CD1c-positive myeloid dendritic cell (primary cell): ENCODE results near the gene CDRT15L2.
"Not testable (repeated sequence)": the region's sequence is repeated elsewhere in the genome, so short reads cannot be mapped to it uniquely, and the experiment has no call there.

Source experiments
- DNase-seq: peaks from one replicate; pipeline ENCODE4 v3.0.0-alpha.2; 2016; ENCODE audit errors: extremely low spot score

The CDRT15L2 gene

GRCh38 chr17:20573216-20573615 lies 6.3 kb upstream of the CDRT15L2 start:
- DNase-seq, result not testable (repeated sequence)

DNA sequence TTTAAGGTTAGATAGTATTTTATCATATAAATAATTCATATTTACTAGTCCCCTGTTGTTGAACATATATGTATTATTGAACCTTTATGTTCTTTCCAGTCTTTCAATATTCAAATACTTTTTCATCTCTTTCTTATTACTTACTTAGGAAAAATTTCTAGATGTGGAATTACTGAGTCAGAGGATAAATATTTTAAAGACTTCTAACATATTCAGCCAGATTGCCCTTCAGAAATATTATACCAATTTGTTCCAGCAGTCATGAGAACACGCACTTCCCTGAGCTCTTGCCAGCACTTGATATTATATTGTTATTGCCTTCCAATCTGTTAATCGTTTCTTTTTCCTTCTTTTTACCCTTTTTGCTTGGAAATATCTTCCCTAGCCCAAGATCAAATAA lies 4.5 kb upstream of the CDRT15L2 start:
- not testable (repeated sequence) for DNase-seq

DNA sequence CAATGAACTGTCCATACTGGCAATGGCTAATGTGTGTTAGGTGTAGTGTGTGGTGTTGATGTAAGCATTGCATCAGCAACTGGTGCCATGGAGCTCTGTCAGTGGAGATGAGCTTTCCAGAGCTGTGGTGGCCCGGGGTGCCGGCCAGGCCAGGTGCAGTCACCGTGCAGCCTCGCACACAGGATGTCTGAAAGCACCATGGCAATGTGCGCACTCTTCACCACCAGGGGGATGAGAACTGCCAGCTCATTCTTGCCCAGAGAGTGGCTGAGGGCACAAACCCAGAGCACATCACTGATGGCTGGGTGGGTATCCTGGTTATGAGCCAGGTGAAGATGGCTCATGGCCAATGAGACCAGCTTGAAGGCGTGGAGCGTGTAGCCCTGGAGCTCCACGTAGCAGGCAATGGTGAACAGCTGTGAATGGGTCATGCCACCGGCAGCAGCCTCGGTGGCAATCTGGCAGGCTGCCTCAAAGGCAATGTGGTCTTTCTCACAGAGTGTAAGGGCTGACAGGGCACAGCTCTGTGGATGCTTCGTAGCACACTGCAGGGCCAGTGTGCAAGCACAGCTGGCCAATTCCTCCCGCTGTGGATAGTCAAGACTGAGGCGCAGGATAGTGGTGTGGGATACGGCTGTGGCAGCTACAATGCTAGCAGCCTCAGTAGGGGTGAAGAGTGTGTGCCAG lies 4.5 kb downstream of the CDRT15L2 start:
- not testable (repeated sequence) for DNase-seq

DNA sequence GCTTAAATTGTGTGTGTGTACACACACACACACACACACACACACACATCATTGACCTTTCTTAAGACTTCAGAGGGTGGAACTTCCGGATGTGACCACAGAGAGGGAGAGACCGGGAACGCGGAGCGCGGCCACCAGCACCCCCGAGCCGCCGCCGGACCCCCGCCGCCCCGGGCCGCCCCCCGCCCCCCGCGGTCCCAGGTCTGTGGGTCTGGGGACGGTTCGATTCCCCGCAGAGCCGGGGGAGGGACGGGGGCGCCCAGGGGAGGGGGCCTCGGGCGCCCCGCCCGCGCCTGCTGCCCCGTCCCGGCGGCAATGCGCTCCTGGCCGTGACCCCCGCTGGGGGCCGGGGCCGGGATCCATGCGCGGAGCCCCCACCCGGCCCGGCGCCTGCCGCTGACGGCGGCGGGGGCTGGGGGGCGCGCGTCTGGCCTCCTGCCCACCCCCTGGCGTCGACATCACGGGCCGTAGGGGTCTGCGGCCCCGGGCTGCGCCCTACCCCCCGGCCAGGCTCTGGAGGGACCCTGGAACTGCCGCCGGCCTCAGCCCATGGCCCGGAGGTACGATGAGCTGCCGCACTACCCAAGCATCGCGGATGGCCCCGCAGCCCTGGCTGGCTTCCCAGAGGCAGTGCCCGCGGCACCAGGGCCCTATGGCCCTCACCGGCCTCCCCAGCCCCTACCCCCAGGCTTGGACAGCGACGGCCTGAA lies 9.4 kb downstream of the CDRT15L2 start:
- not testable (repeated sequence) for DNase-seq

- not testable (repeated sequence) for DNase-seq
These were observed 9.9 kb downstream of the CDRT15L2 start for GRCh38 chr17:20589454-20589810.

DNA sequence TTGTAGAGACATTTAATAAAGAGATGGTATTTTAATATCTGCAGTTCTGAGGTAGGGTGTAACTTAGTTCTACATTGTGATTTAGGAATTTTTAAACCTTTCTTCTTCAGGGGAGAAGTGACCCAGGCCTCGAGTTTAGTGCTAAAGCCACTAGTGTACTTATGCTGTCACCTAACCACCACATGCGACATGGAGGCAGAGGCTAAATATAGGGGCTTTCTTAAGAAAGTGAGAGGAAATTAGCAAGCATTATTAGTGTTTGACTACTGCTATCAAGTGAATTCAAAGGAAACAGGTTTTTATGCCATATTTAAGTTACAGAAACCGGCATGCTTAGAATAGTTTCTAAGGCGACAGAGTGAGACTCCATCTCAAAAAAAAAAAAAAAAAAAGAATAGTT lies 11.5 kb downstream of the CDRT15L2 start:
- DNase-seq, result not testable (repeated sequence)

GRCh38 chr17:20605568-20605967 lies 26.0 kb downstream of the CDRT15L2 start:
- not testable (repeated sequence) for DNase-seq

DNA sequence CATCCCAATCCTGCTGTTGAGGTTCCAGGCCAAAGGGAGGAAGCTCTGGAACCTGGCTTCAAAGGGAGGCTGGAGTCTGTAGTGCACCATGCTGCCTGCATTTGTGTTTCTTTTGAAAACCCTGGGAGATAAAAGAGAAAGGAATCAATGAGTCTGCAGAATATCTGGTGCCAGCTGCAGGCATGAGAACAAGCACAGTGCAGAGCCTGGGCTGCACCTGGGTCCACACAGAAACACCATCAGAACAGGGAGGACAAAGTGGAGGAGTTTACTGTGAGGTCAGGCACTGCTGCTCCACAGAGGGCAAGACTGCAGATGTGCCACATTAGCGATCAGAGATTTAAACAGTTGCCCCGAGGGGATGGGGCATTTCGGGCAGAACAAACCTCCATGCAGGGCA lies 30.0 kb downstream of the CDRT15L2 start:
- not testable (repeated sequence) for DNase-seq

DNA sequence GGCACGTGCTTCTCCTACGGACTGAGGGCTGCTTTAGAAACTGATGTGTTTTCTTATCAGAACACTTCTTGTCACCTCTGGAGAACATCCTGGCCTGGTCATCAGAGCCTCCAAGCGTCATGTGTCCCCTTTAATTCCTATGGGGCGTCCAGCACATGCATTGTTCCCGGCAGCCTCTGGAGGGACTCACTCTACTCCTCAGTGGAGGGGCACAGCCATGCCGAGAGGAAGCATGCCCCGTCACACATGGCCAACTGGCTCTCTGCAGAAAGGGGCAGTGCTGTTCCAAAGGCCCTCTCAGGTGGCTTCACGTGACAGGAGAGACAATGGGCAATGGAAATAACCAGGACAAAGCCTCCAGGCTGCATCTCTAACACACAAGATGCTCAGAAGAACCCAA lies 31.8 kb downstream of the CDRT15L2 start:
- DNase-seq, result no peak

DNA sequence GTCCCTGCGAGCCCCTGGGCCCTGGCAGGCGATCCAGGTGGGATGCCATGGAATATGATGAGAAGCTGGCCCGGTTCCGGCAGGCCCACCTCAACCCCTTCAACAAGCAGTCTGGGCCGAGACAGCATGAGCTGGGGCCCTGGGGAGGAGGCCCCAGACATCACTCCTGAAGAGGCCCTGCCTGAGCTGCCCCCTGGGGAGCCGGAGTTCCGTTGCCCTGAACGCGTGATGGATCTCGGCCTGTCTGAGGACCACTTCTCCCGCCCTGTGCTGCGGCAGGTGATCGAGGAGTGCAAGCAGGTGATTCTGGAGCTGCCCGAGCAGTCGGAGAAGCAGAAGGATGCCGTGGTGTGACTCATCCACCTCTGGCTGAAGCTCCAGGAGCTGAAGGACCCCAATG lies 33.1 kb downstream of the CDRT15L2 start:
- DNase-seq, result no peak

GRCh38 chr17:20613248-20613647 lies 33.7 kb downstream of the CDRT15L2 start:
- DNase-seq, result no peak

DNA sequence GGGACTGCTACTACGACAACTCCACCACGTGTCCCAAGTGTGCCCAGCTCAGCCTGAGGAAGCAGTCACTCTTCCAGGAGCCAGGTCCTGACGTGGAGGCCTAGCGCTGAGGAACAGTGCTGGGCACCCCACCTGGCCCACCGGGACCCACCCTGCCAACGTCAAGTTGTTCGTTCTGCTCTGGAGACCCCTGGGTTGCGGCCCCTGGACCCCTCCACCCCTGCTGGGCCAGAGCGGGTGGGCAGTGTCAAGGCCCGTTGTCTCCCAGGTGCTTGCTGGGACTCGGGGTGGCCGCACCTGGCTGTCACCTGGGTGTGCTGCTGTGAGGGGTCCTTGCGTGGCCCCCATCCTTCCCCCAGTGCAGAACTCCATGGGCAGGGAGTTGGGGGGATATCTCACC lies 34.4 kb downstream of the CDRT15L2 start:
- DNase-seq, result no peak

- not testable (repeated sequence) for DNase-seq
These were observed 35.9 kb downstream of the CDRT15L2 start for GRCh38 chr17:20615461-20615860.
